Osteocyte (in vitro differentiated cells): ENCODE measurements around the gene RAET1E. TPM values are rescaled to one million over a fixed set of nuclear protein-coding genes. Genes with fewer than 3 reads are reported as not detected.
A peak's percentile ranks its signal among the peaks of the same experiment; 100 is the strongest.
"Not testable (repeated sequence)": the region's sequence is repeated elsewhere in the genome, so short reads cannot be mapped to it uniquely, and the experiment has no call there.

Experiments
- DNase-seq: peaks from one replicate; pipeline ENCODE4 v3.0.0; 2021; ENCODE audit warnings: mixed read lengths; ENCODE audit not compliant: unreplicated experiment; ENCODE audit errors: extremely low spot score
- H3K27ac Mint-ChIP-seq: one replicate; pipeline ENCODE4 v1.8.0; 2021; ENCODE audit warnings: mild to moderate bottlenecking, mixed read lengths; ENCODE audit not compliant: unreplicated experiment
- H3K27me3 Mint-ChIP-seq: one replicate; pipeline ENCODE4 v1.8.0; 2021; ENCODE audit warnings: mixed read lengths; ENCODE audit not compliant: unreplicated experiment
- H3K36me3 Mint-ChIP-seq: one replicate; pipeline ENCODE4 v1.8.0; 2021; ENCODE audit warnings: mixed read lengths; ENCODE audit not compliant: unreplicated experiment
- H3K4me1 Mint-ChIP-seq: one replicate; pipeline ENCODE4 v1.8.0; 2021; ENCODE audit warnings: mixed read lengths; ENCODE audit not compliant: unreplicated experiment
- H3K4me3 Mint-ChIP-seq: one replicate; pipeline ENCODE4 v1.8.0; 2021; ENCODE audit warnings: mild to moderate bottlenecking, moderate library complexity, mixed read lengths; ENCODE audit not compliant: unreplicated experiment
- H3K9me3 Mint-ChIP-seq: one replicate; pipeline ENCODE4 v1.8.0; 2021; ENCODE audit warnings: mixed read lengths; ENCODE audit not compliant: unreplicated experiment
- long read RNA-seq: library from polyadenylated mRNA; unstranded; transcript quantifications from one replicate; pipeline ENCODE4 v2.0.0, GENCODE V29; 2021
- total RNA-seq: library from RNA; stranded (reverse); gene quantifications from 2 replicates; pipeline ENCODE4 v1.2.1, GENCODE V29; 2021
- TF ChIP-seq, protein P1 (sequence below): fragments of 200-600 bp; sonication (generic); IDR thresholded peaks from 2 replicates; pipeline ENCODE4 v1.5.0; 2021; ENCODE audit warnings: antibody characterized with exemption, mild to moderate bottlenecking, moderate library complexity

RAET1E gene, protein sequence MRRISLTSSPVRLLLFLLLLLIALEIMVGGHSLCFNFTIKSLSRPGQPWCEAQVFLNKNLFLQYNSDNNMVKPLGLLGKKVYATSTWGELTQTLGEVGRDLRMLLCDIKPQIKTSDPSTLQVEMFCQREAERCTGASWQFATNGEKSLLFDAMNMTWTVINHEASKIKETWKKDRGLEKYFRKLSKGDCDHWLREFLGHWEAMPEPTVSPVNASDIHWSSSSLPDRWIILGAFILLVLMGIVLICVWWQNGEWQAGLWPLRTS
- not detected in 2 replicates for total RNA-seq
- long read RNA-seq, partial matches to known transcripts = 0 of 2 reads
- long read RNA-seq, other reads (novel, unspliced or antisense) = 2 of 2 reads

DNA sequence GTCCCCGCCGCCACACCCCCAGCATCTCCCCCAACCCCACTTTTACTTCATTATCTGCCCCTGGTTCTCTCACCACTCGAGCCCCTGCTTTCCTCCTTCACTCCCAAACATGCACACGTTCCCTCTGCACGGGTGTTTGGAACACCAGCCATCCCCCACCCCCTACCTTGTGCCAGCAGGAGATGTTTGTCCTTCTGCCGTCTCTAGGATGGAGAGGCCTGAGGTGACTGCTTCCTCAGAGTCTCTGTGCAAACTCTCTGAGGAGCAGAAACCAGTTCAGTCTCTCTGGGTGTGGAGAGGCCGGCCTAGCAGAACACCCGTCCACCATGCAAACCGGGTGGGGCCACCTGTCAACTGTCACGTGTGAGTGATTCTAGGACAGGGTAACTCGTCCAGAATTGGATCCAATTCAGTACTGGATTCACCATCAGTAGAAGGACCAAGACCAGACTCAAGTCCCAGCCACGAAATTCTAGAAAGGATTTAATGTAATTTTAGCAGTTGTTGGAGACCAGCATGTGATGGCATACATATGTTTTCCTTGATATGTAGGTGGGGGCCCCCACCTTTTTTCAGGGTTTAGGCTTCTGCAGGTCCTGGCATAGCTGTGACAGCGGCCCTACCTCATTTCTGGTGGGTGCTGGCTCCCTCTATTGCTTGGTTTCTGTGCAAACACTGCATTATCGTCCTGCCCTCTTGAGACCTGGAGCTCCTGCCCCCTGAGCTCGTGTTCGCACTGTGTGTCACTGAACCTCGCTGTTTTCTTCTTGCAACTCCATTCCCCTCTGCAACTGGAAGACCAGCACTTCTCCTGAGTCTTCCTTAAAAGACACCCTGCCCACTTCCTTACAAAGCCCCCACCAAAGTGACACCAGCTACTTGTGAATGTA, at the start of gene RAET1E:
TSS of gene RAET1E (minus strand) at position 259 of the 890 bp plus-strand sequence. CDS start 7,212 bp downstream, outside the sequence.
- H3K9me3 Mint-ChIP-seq = no peaks in the 10 kb centered on the region
- TF ChIP-seq, protein P1, sequence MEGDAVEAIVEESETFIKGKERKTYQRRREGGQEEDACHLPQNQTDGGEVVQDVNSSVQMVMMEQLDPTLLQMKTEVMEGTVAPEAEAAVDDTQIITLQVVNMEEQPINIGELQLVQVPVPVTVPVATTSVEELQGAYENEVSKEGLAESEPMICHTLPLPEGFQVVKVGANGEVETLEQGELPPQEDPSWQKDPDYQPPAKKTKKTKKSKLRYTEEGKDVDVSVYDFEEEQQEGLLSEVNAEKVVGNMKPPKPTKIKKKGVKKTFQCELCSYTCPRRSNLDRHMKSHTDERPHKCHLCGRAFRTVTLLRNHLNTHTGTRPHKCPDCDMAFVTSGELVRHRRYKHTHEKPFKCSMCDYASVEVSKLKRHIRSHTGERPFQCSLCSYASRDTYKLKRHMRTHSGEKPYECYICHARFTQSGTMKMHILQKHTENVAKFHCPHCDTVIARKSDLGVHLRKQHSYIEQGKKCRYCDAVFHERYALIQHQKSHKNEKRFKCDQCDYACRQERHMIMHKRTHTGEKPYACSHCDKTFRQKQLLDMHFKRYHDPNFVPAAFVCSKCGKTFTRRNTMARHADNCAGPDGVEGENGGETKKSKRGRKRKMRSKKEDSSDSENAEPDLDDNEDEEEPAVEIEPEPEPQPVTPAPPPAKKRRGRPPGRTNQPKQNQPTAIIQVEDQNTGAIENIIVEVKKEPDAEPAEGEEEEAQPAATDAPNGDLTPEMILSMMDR = no peak
- peaks cover 7% of the 10 kb centered on the region for H3K27me3 Mint-ChIP-seq
- H3K36me3 Mint-ChIP-seq = no peaks in the 10 kb centered on the region
- H3K4me3 Mint-ChIP-seq = peak within 1 kb of the TSS; percentile 46
- peak within 1 kb of the TSS; percentile 92 for H3K27ac Mint-ChIP-seq
- peaks cover 39% of the 10 kb centered on the region for H3K4me1 Mint-ChIP-seq
- peak; percentile 51 for DNase-seq

DNA sequence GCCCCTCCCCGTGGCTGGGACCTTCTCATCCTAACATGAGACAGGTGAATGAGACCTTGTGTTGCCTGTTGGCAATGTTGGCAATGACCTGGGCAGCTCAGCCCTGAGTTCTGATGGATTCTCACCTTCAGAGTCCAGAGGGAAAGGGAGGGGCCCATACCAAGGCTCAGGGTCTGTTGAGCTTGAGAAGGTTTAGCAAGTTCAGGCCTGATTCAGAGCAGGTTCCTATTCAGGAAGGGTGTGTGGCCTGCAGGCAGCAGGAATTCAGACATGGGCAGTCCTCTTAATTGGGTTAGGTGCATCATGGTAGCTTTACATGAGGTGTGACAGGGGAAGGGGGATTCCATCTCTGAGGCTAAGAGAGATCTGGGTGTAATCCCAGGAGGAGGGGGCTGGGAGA, 49.6 kb upstream of the RAET1E start:
- not testable (repeated sequence) for H3K36me3 Mint-ChIP-seq, H3K9me3 Mint-ChIP-seq, H3K4me3 Mint-ChIP-seq, H3K4me1 Mint-ChIP-seq, DNase-seq, H3K27ac Mint-ChIP-seq
- peaks cover 35% of the 10 kb centered on the region for H3K27me3 Mint-ChIP-seq

DNA sequence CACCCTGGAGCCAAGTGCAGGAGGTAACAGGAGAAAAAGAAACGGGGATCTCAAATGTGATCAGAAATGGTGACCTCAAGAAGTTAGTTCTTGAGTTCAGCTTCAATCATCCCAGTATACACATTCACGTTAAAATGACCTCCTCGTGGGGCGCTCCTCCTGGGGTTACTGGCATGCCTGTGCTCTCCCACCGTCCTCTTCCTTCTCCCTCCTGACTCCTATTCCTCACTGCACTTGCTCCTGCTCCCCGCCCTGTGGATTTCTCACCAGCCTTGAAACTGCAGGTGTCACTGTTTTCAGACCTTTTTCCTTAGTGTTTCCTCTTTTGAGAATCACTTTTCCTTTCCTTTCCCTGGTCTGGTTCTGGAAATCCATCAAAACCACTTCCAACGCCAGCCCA, 48.7 kb upstream of the RAET1E start:
- Mint-ChIP-seq H3K27me3 (peaks cover 26% of the 10 kb centered on the region), H3K4me1 (peaks cover 12% of the 10 kb centered on the region)
- not testable (repeated sequence) for H3K36me3 Mint-ChIP-seq, DNase-seq, H3K4me3 Mint-ChIP-seq, H3K27ac Mint-ChIP-seq, H3K9me3 Mint-ChIP-seq

DNA sequence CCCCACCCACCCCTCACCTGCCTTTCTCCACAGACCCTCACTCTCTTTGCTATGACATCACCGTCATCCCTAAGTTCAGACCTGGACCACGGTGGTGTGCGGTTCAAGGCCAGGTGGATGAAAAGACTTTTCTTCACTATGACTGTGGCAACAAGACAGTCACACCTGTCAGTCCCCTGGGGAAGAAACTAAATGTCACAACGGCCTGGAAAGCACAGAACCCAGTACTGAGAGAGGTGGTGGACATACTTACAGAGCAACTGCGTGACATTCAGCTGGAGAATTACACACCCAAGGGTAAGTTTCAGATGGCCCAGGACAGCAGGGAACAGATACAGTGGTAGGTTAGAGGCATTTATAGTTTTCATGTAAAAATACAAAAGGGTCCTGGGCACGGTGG, 47.4 kb upstream of the RAET1E start:
- Mint-ChIP-seq H3K27me3 (peaks cover 17% of the 10 kb centered on the region), H3K4me1 (peaks cover 13% of the 10 kb centered on the region)
- H3K9me3 Mint-ChIP-seq, H3K27ac Mint-ChIP-seq, H3K36me3 Mint-ChIP-seq, H3K4me3 Mint-ChIP-seq, DNase-seq: not testable (repeated sequence)

DNA sequence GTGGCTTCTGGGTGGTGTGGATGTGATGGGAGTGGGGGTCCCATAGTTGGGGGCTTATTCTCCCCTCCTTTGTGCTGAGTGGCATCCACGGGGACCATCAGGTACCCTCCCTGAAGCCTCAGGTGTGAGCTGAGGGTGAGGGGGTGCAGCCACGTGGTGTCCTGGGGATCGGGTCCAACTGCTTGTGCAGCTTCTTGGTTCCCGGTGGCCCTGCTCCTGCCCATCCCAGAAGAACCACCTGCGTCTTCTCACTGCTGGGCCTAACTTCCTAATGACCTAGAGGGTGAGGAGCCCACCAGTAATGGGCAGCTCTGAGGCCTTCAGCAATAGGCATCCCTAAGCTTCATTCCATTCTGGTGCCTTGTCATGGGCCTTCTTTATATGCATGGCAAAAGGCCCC, 45.4 kb upstream of the RAET1E start:
- DNase-seq = peak; percentile 34
- not testable (repeated sequence) for H3K27ac Mint-ChIP-seq, H3K9me3 Mint-ChIP-seq, H3K36me3 Mint-ChIP-seq
- Mint-ChIP-seq H3K4me3 (peak overlapping the region; percentile 94), H3K27me3 (peaks cover 22% of the 10 kb centered on the region), H3K4me1 (peaks cover 22% of the 10 kb centered on the region)

DNA sequence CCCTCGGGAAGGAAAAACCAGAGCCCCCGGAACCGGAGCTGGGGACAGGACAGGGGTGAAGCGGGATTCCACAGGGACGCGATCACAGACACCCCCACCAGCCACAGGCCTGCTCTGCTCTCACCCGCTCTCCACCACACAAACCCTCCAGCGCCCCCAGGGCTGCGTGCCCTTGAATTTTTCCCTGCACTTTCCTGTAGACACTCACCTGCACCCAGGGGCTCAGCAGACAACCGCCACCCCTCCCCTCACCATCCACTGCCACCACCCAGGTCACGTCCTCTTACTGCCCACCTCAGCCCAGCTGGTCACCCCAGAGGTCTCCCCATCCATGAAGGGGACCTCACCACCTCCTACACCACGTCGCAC, 44.5 kb upstream of the RAET1E start:
- H3K4me1 Mint-ChIP-seq = peaks cover 25% of the 10 kb centered on the region
- no peaks in the 10 kb centered on the region for H3K36me3 Mint-ChIP-seq
- no peak overlapping the region for H3K27ac Mint-ChIP-seq
- TF ChIP-seq, protein P1 = no peak
- peaks cover 30% of the 10 kb centered on the region for H3K27me3 Mint-ChIP-seq
- DNase-seq = no peak
- H3K9me3 Mint-ChIP-seq = no peaks in the 10 kb centered on the region
- peak overlapping the region; percentile 94 for H3K4me3 Mint-ChIP-seq
